LoVo (cell line): ENCODE data around the gene MPHOSPH6.
"Not testable (repeated sequence)": the region's sequence is repeated elsewhere in the genome, so short reads cannot be mapped to it uniquely, and the experiment has no call there.

Source experiments
- DNase-seq: peaks from one replicate; pipeline ENCODE4 v3.0.0-alpha.2; 2016; ENCODE audit warnings: low spot score

MPHOSPH6 gene

DNA sequence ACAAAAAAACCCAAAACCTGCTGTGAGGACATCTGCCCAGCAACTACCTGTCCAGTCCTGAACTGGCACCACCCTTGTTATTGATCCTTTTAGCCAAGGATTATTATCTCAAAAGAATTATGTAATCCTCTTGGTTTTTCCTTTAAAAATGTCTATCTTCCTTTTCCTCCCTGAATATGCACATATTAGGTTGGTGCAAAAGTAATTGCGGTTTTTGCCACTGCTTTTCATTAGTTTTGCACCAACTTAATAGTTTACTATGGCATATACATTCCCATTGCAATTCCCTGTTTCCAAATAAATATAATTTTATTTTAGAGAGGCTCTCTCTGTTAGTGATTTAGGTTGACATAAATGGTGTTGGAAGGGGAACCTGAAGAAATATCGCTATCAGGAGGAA is 51.3 kb downstream of the MPHOSPH6 start:
- DNase-seq: no peak

DNA sequence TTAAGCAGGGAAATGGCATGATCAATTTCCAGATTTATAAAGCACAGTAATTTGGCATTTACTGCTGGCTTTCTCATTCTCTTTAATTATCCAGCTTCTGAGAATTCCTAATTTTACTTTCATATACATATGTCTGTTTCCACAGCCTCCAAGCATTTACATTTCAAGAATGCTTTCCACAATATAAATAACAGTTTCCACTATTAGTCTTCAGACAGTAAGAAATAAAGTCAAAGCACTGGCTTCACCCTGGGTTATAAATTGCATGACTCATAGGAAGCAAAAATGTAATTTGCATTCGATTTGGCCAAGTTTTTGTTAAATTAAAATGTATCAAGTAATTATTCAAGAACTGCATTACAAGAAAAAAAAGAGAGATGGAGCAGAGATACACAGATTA is 53.5 kb downstream of the MPHOSPH6 start:
- no peak for DNase-seq

DNA sequence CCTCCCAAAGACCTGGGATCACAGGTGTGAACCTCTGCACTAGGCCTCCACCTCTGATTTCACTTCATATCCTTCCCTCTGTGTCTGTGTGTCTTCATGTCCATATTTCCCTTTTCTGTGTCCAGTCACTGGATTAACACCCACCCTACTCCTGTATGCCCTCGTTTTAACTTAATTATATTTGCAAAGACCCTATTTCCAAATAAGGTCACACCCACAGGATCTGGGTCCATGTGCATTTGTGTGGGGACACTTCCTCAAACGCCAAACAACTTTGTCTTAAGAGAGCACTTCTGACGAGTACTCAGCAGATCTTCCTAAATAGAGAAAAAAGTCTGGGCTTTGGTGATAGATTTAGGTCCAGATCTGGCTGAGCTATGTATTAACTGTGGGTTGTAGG is 56.3 kb downstream of the MPHOSPH6 start:
- DNase-seq: no peak

DNA sequence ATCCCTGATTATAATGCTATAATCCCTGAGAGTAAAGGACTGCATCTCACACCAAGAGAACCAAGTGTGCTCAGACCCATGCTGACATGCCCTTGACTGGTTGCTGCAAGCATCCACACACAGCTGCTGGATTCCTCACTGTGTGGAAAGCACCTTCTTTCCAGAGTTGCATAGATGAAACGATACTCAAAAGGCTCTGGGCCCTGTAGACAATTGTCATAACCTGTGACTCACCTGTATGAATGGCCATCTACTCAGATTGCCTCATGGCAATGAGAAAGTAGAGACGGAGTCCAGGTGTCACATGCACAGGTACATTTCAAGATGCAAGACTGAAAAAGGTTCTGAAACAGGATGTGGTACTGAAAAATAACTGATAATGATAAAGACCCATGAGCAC is 58.1 kb downstream of the MPHOSPH6 start:
- no peak for DNase-seq

DNA sequence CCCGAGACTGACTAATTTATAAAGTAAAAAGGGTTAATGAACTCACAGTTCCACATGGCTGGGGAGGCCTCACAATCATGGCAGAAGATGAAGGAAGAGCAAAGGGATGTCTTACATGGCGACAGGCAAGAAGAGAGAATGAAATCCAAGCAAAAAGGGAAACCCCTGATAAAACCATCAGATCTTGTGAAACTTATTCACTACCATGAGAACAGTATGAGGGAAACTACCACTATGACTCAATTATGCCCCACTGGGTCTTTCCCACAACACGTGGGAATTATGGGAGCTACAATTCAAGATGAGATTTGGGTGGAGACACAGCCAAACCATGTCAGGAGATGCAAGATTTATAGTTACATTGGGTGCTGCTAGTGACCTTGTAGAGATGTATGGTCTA is 60.8 kb downstream of the MPHOSPH6 start:
- DNase-seq: not testable (repeated sequence)

DNA sequence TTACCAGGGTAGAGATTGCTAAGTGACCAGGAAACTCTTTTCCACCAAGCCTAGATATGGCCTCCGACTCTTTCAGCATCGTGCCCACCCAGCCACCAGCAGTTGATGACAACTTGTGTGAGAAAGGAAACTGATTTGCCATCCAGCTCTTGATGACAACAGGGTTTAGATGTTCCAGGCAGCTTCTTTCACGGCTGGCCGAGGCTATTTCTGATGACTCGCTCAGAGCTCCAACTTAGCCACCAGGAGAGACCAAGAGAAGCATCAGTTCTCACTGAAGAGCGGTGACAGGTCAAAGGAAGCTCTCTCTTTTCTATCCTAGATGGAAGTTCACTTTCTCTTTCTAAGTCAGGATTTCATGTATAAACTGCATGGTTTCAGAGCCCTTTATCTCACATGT is 61.2 kb downstream of the MPHOSPH6 start:
- no peak for DNase-seq

DNA sequence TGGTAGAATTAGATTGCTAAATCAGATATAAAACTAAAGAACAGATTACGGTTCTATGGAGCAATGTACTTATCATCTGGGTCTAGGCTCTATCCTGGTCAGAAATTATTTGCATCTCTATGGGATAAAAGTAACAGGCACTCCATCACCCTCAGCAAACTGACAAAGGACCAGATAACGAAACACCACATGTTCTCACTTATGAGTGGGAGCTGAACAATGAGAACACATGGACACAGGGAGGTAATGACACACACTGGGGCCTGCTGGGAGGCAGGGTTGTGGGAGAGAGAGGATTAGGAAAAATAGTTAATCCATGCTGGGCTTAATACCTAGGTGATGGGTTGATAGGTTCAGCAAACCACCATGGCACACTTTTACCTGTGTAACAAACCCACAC is 61.9 kb downstream of the MPHOSPH6 start:
- DNase-seq: no peak

DNA sequence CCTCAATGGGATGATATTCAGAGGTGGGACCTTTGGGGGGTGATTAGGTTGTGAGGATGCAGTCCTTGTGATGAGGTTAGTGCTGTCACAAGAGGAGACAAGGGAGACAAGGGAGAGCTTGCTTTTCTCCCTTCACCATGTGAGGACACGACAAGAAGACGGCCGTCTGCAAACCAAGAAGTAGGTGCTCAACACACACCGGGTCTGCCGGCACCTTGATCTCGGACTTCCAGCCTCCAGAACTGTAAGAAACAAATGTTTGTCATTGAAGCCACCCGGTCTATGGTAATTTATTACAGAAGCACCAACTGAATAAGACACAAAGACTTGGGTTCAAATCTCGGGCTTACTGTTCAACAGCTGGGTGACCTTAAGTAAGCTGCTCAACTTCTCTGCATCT is 64.9 kb downstream of the MPHOSPH6 start:
- no peak for DNase-seq
